Ovary (tissue), 3 donors: ENCODE data around the gene MYOG.

Experiments
- CTCF ChIP-seq, 3 donors: fragments of 450-650 bp in 2 of 3; fragments of 200-600 bp in 1 of 3; IDR thresholded peaks; one replicate each; pipeline versions ENCODE4 v1.5.1 to v1.8.0; 2016 to 2022; ENCODE audit warnings: antibody characterized with exemption in 3 of 3, mild to moderate bottlenecking in 1 of 3
- EP300 ChIP-seq: sonication (generic); formaldehyde crosslinking; IDR thresholded peaks from one replicate; pipeline ENCODE4 v1.6.1; 2017; ENCODE audit warnings: antibody characterized with exemption
- POLR2A ChIP-seq: fragments of 450-650 bp; IDR thresholded peaks from one replicate; pipeline ENCODE4 v1.6.1; 2017; ENCODE audit warnings: antibody characterized with exemption, mild to moderate bottlenecking, moderate library complexity
- donor health status: DM: no; HTN: no; CAD: no.

- TF ChIP-seq POLR2A (no peak), CTCF (IDR thresholded peaks at IDR 0.05) (no peak), EP300 (no peak)
Observed at GRCh38 chr1:203074610-203075009, 11.2 kb downstream of the MYOG start.
